ENCODE measurements around the gene TRIO.
"Not testable (repeated sequence)": the region's sequence is repeated elsewhere in the genome, so short reads cannot be mapped to it uniquely, and the experiment has no call there.

TRIO gene

DNA sequence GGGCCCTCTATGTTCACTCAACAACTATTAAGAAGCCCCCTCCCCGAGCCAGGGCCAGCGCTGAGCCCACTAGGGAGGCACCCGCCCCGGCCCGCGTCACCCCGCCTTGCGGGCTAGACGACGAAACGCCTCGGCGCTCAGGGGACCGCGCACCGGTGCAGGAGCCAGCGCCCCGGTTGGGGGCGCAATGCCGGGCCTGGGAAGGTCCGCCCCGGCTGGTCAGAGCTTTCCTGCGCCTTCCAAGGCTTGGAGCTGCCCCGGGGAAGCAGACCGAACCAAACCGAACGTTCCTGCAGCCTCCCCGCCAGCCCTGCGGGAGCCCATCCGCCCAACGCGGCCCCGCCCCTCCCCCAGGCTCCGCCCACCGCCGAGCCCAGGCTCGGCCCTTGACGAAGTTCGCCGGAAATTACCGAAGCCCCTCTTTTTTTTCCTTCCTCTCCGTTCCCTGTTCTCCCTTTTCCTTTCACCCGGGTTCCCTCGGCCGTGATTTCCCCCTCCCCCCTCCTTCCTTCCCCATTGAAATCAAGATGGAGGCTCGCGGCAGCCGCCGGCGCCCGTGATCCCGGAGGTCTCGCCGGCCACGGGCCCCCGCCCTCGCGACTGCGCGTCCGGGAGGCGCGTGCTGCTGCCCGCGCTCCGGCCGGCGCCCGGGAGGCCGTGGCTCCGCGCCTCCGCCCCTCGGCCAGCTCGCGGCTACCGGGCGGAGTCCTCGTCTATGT lies at the start of gene TRIO:
Gene TRIO, plus strand, starts transcription at position 516 of the 719 bp plus-strand sequence. CDS start 384 bp downstream, outside the sequence.
- DNase-seq (ENCODE audit: low spot score), result peak; percentile 97
- ChIA-PET CTCF (interaction anchor here (0.5 to 0.7 kb wide), 3 partner anchors 34 to 158 kb away, joined by 3 to 8 read pairs (median 5); no protein-coding TSS in a partner anchor), POLR2A (ENCODE audit: low non-redundant PET) (no interaction called here)
- TF ChIP-seq CTCF (conservative IDR thresholded peaks at IDR 0.05; ENCODE audit: low read depth), result peak; percentile 63
- peak within 1 kb of the TSS; percentile 90 for H3K27ac ChIP-seq

- POLR2A ChIA-PET (ENCODE audit: low non-redundant PET); H3K27ac ChIP-seq; DNase-seq (ENCODE audit: low spot score): not testable (repeated sequence)
- CTCF ChIA-PET, result interaction anchor here (0.7 kb wide), 1 partner anchor 43 kb away, joined by 11 read pairs; no protein-coding TSS in a partner anchor
Observed at GRCh38 chr5:14097380-14097779, 45.8 kb upstream of the TRIO start.

GRCh38 chr5:14097998-14098471 lies 45.1 kb upstream of the TRIO start:
- ChIA-PET CTCF (interaction anchor here (0.7 kb wide), 1 partner anchor 44 kb away, joined by 11 read pairs; no protein-coding TSS in a partner anchor), POLR2A (ENCODE audit: low non-redundant PET) (no interaction called here)
- DNase-seq (ENCODE audit: low spot score), result no peak
- H3K27ac ChIP-seq, result no peak overlapping the region
- TF ChIP-seq CTCF (conservative IDR thresholded peaks at IDR 0.05; ENCODE audit: low read depth), result no peak

DNA sequence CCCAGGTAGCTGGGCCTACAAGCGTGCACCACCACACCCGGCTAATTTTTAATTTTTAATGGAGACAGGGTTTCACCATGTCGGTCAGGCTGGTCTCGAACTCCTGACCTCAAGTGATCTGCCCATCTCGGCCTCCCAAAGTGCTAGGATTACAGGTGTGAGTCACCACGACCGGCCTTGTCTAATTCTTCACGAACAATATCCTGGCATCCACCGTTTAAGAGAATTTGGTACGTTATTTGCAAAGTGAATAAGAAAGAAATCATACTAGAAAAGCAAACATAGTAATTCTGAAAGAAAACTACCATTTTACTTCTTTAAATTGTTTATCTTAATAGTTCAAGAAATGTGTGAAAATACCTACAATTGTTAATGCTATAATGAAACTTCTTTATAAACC lies 42.9 kb upstream of the TRIO start:
- DNase-seq (ENCODE audit: low spot score), result no peak
- no peak for TF ChIP-seq CTCF (conservative IDR thresholded peaks at IDR 0.05; ENCODE audit: low read depth)
- ChIA-PET CTCF (no interaction called here), POLR2A (ENCODE audit: low non-redundant PET) (no interaction called here)
- H3K27ac ChIP-seq, result no peak overlapping the region

DNA sequence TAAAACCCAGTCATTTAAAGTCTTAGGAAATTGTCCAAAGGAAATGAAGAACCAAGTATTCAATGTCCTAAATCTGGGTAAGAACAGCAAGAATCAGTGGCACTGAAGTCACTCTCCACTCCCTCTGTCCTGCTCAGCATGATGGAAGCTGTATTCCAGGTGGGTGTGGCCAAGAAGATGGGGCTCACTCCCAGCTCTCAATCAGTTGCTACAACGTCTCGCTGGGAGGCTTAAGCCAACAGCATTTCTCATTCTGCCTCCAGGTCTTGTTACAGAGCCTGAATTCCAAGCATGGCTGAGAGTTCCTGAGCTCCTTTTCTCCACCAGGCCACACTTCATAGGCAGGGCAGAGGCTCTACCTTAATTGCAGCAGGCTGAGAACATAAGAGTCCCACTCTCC lies 41.2 kb upstream of the TRIO start:
- POLR2A ChIA-PET (ENCODE audit: low non-redundant PET), result no interaction called here
- H3K27ac ChIP-seq, result no peak overlapping the region
- no peak for DNase-seq (ENCODE audit: low spot score)
- no peak for TF ChIP-seq CTCF (conservative IDR thresholded peaks at IDR 0.05; ENCODE audit: low read depth)
- CTCF ChIA-PET, result no interaction called here

- no peak overlapping the region for H3K27ac ChIP-seq
- POLR2A ChIA-PET (ENCODE audit: low non-redundant PET), result no interaction called here
- CTCF ChIA-PET, result no interaction called here
- DNase-seq (ENCODE audit: low spot score), result no peak
- TF ChIP-seq CTCF (conservative IDR thresholded peaks at IDR 0.05; ENCODE audit: low read depth), result no peak
Observed at GRCh38 chr5:14102666-14103065, 40.5 kb upstream of the TRIO start.

GRCh38 chr5:14105718-14106410 lies 37.3 kb upstream of the TRIO start:
- peak; percentile 69 for DNase-seq (ENCODE audit: low spot score)
- TF ChIP-seq CTCF (conservative IDR thresholded peaks at IDR 0.05; ENCODE audit: low read depth), result no peak
- ChIA-PET POLR2A (ENCODE audit: low non-redundant PET) (no interaction called here), CTCF (interaction anchor here (0.6 kb wide), 1 partner anchor 95 kb away, joined by 4 read pairs; no protein-coding TSS in a partner anchor)
- no peak overlapping the region for H3K27ac ChIP-seq

Data from RWPE1 (cell line).